NCI-H82 (cell line): ENCODE measurements around the gene TUT1.

Experiments
- DNase-seq: peaks from one replicate; lab custom pipeline; 2025; lab: John Stamatoyannopoulos, UW

The TUT1 gene

GRCh38 chr11:62542111-62542745 is 49.1 kb downstream of the TUT1 start:
- no peak for DNase-seq

GRCh38 chr11:62540804-62541701 is 50.3 kb downstream of the TUT1 start:
- no peak for DNase-seq

- no peak for DNase-seq
Measured at GRCh38 chr11:62539238-62539925, 51.9 kb downstream of the TUT1 start.

GRCh38 chr11:62538470-62539237 is 52.7 kb downstream of the TUT1 start:
- DNase-seq, result no peak

- DNase-seq, result no peak
Measured at GRCh38 chr11:62536301-62536957, 54.9 kb downstream of the TUT1 start.

- no peak for DNase-seq
Measured at GRCh38 chr11:62535802-62536201, 55.5 kb downstream of the TUT1 start.

GRCh38 chr11:62534779-62535545 is 56.4 kb downstream of the TUT1 start:
- DNase-seq, result no peak

GRCh38 chr11:62532096-62532495 is 59.2 kb downstream of the TUT1 start:
- no peak for DNase-seq
